GM18517 (cell line): Measurements from ENCODE around the gene ABCA13.

ENCODE experiments used
- ATAC-seq: cut with Tn5 transposase; IDR thresholded peaks from one replicate; pipeline ENCODE4 v1.9.1; 2021; ENCODE audit warnings: mild to moderate bottlenecking, moderate library complexity; ENCODE audit not compliant: unreplicated experiment

Gene ABCA13

GRCh38 chr7:48355346-48355745, 184.1 kb downstream of the ABCA13 start:
- no peak for ATAC-seq

- no peak for ATAC-seq
Observed at GRCh38 chr7:48360574-48360973, 189.3 kb downstream of the ABCA13 start.

- no peak for ATAC-seq
Observed at GRCh38 chr7:48363174-48363573, 191.9 kb downstream of the ABCA13 start.

GRCh38 chr7:48365010-48365409, 193.8 kb downstream of the ABCA13 start:
- ATAC-seq = no peak

- ATAC-seq = no peak
Observed at GRCh38 chr7:48366096-48366495, 194.8 kb downstream of the ABCA13 start.

- ATAC-seq = no peak
Observed at GRCh38 chr7:48376263-48376662, 205.0 kb downstream of the ABCA13 start.

GRCh38 chr7:48380921-48381320, 209.7 kb downstream of the ABCA13 start:
- ATAC-seq = no peak

- no peak for ATAC-seq
Observed at GRCh38 chr7:48381571-48381970, 210.3 kb downstream of the ABCA13 start.

- no peak for ATAC-seq
Observed at GRCh38 chr7:48384180-48384752, 213.0 kb downstream of the ABCA13 start.

- ATAC-seq = no peak
Observed at GRCh38 chr7:48387932-48388331, 216.7 kb downstream of the ABCA13 start.

- no peak for ATAC-seq
Observed at GRCh38 chr7:48388911-48389310, 217.7 kb downstream of the ABCA13 start.

- no peak for ATAC-seq
Observed at GRCh38 chr7:48389977-48390376, 218.7 kb downstream of the ABCA13 start.

GRCh38 chr7:48390388-48391327, 219.4 kb downstream of the ABCA13 start:
- ATAC-seq = no peak

GRCh38 chr7:48398191-48398590, 226.9 kb downstream of the ABCA13 start:
- ATAC-seq = no peak

GRCh38 chr7:48402721-48403120, 231.5 kb downstream of the ABCA13 start:
- no peak for ATAC-seq

- ATAC-seq = no peak
Observed at GRCh38 chr7:48408731-48409130, 237.5 kb downstream of the ABCA13 start.

GRCh38 chr7:48411619-48412018, 240.4 kb downstream of the ABCA13 start:
- ATAC-seq = no peak

GRCh38 chr7:48414011-48414732, 242.9 kb downstream of the ABCA13 start:
- ATAC-seq = no peak

- no peak for ATAC-seq
Observed at GRCh38 chr7:48416327-48416908, 245.2 kb downstream of the ABCA13 start.

GRCh38 chr7:48419401-48419800, 248.1 kb downstream of the ABCA13 start:
- ATAC-seq = no peak

GRCh38 chr7:48420206-48420605, 248.9 kb downstream of the ABCA13 start:
- ATAC-seq = no peak
